ENCODE results near the gene CD7. TPM values are rescaled to one million over a fixed set of nuclear protein-coding genes. Genes with fewer than 3 reads are reported as not detected.

CD7 gene
- polyA plus RNA-seq, 1 donor from 2014 or later = not detected

DNA sequence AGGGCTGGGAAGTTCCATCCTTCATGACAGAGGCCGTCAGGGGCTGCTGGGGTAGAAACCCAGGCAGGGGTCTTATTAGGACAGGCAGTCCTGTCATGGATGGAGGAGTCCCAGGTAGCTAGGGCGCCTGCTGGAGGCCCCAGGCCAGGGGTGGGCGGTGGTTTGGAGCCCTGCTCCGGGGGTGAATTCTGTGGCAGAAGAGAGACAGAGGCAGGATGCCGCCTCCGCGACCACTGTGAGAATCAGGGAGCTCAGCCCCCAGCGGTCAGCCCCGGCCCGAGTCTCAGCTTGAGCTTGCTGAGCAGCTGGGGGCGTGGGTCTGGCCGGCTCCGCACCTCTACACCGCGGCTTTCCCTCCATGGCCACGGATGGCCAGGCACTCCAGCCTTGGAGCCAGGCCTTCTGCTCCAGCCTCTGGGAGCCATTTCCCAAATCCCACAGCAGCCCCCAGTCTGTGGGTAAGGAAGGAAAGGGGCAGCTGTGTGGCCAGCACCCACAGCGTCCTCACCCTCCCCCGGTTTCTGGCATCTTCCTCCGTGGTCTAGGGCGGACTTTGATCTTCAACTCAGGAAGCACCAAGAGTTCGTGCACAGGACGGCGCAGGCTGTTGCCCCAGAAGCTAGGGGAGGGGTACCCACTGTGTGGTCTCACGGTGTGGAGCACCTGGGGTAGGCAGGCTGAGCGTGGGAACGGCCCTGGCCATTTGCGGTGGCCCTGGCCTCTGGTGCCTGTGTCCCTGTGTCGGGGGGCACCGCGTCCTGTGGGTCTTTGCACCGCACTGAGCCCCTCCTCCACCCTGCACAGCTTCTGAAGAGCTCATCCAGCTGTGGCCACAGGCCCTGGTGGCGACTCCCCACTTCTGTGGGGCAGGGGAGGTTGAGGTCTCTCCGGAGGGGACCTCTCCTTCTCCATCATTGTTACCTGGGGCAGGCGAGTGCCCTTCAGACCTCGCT, 14.1 kb downstream of the CD7 start:
- Histone ChIP-seq H3K27ac (ENCODE audit: low read length) (no peak overlapping the region), H3K27me3 (ENCODE audit: insufficient read depth, low read depth, low read length) (no peaks in the 10 kb centered on the region), H3K9ac (ENCODE audit: low read length) (no peak overlapping the region), H3K9me2 (ENCODE audit: insufficient read depth, low read length) (no peaks in the 10 kb centered on the region), H3K36me3 (ENCODE audit: insufficient read depth, low read length) (no peaks in the 10 kb centered on the region), H2AFZ (ENCODE audit: low read depth, low read length) (no peak overlapping the region), H3K4me3 (ENCODE audit: low read length) (no peak overlapping the region), H3K79me2 (replicated peaks; ENCODE audit: insufficient read depth, low read length) (no peaks in the 10 kb centered on the region), H3F3A (ENCODE audit: insufficient read depth, low read length, poor library complexity, severe bottlenecking) (no peaks in the 10 kb centered on the region), H4K20me1 (ENCODE audit: insufficient read depth) (no peaks in the 10 kb centered on the region), H3K9me3 (ENCODE audit: low read length) (no peaks in the 10 kb centered on the region), H3K4me2 (ENCODE audit: low read length) (no peak overlapping the region)
- no peak for TF ChIP-seq SMC3 (conservative IDR thresholded peaks at IDR 0.05; ENCODE audit: poor library complexity)
- no peak for TF ChIP-seq EP300 (conservative IDR thresholded peaks at IDR 0.05; ENCODE audit: poor library complexity, severe bottlenecking)
- no peak for TF ChIP-seq TAF1 (IDR thresholded peaks at IDR 0.05; ENCODE audit: low read depth)
- TF ChIP-seq EZH2 (IDR thresholded peaks at IDR 0.05; ENCODE audit: borderline replicate concordance, insufficient read depth, low read length, poor library complexity, severe bottlenecking) = no peak
- TF ChIP-seq REST (IDR thresholded peaks at IDR 0.05; ENCODE audit: borderline replicate concordance) = no peak
- no peak for TF ChIP-seq POLR2AphosphoS5 (IDR thresholded peaks at IDR 0.05)
- no peak for TF ChIP-seq MXI1 (conservative IDR thresholded peaks at IDR 0.05; ENCODE audit: poor library complexity, severe bottlenecking)
- no peak for TF ChIP-seq CTCF (IDR thresholded peaks at IDR 0.05; ENCODE audit: poor library complexity, severe bottlenecking)
- no peak for TF ChIP-seq RAD21 (conservative IDR thresholded peaks at IDR 0.05)

GRCh38 chr17:82302568-82302963, 14.8 kb downstream of the CD7 start:
- Histone ChIP-seq H3K36me3 (ENCODE audit: insufficient read depth, low read length) (no peaks in the 10 kb centered on the region), H3K4me3 (ENCODE audit: low read length) (no peak overlapping the region), H4K20me1 (ENCODE audit: insufficient read depth) (no peaks in the 10 kb centered on the region), H3K9me2 (ENCODE audit: insufficient read depth, low read length) (no peaks in the 10 kb centered on the region), H3K4me2 (ENCODE audit: low read length) (no peak overlapping the region), H3K79me2 (replicated peaks; ENCODE audit: insufficient read depth, low read length) (no peaks in the 10 kb centered on the region), H3K9me3 (ENCODE audit: low read length) (no peaks in the 10 kb centered on the region), H3K27me3 (ENCODE audit: insufficient read depth, low read depth, low read length) (no peaks in the 10 kb centered on the region), H3F3A (ENCODE audit: insufficient read depth, low read length, poor library complexity, severe bottlenecking) (no peaks in the 10 kb centered on the region), H3K9ac (ENCODE audit: low read length) (no peak overlapping the region), H3K27ac (ENCODE audit: low read length) (no peak overlapping the region), H2AFZ (ENCODE audit: low read depth, low read length) (no peak overlapping the region)
- TF ChIP-seq EZH2 (IDR thresholded peaks at IDR 0.05; ENCODE audit: borderline replicate concordance, insufficient read depth, low read length, poor library complexity, severe bottlenecking) = no peak
- TF ChIP-seq SMC3 (conservative IDR thresholded peaks at IDR 0.05; ENCODE audit: poor library complexity) = no peak
